ENCODE results near the gene MGP. TPM values are rescaled to one million over a fixed set of nuclear protein-coding genes. Genes with fewer than 3 reads are reported as not detected.

The MGP gene
- total and polyA plus RNA-seq, 7 experiments from 2014 or later = 0.48 to 4.1 (median 1.1) TPM; not detected in 3

DNA sequence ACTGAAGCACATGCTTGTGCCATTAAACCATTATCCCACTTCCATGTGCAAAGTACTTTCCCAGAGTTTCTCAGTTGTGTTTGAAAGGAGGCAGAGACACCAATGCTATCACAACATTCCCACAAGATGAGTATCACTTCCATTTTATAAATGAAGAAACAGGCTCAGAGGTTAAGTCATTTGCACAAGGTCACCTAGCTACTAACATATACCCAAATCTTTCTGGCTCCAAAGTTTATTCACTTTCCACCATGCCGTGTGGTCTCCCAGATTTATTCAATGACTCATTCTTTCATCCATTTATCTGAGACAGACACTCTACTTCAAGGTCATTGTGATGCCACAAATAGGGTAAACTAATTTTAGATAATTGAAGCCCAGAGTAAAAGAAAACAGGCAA is 51.7 kb downstream of the MGP start:
- peaks cover 13 to 33% (median 26%) of the 10 kb centered on the region in 5 donors for H3K27me3 Mint-ChIP-seq
- ATAC-seq (no peak), DNase-seq (no peak)
- ChIA-PET POLR2A (interaction anchor here (0.8 kb wide), 1 partner anchor 129 kb away, joined by 4 read pairs; no protein-coding TSS in a partner anchor), CTCF (interaction anchor here (0.7 kb wide), 1 partner anchor 123 kb away, joined by 3 read pairs; no protein-coding TSS in a partner anchor)
- peaks cover 0 to 6% (median 0%) of the 10 kb centered on the region in 11 donors for H3K9me3 Mint-ChIP-seq
- no peak overlapping the region for H3K4me3 Mint-ChIP-seq
- Histone ChIP-seq H3K36me3 (ENCODE audit: control insufficient read depth in 2 of 3, insufficient read depth in 3 of 3, low read length in 3 of 3) (no peaks in the 10 kb centered on the region), H3K27me3 (ENCODE audit: control insufficient read depth in 2 of 2, insufficient read depth in 2 of 2, low read length in 2 of 2) (no peaks in the 10 kb centered on the region), H3K27ac (ENCODE audit: low read depth, low read length) (no peak overlapping the region), H3K4me3 (ENCODE audit: low read length) (no peak overlapping the region), H3K9me3 (ENCODE audit: control insufficient read depth in 2 of 3, low read length in 3 of 3) (no peaks in the 10 kb centered on the region), H3K4me1 (ENCODE audit: control insufficient read depth in 2 of 2, insufficient read depth in 2 of 2, low read length in 2 of 2) (no peaks in the 10 kb centered on the region)
- peaks cover 0 to 9% (median 0%) of the 10 kb centered on the region in 5 donors for H3K36me3 Mint-ChIP-seq
- intact Hi-C loops (cut with micrococcal nuclease) = no loop called here
- no peaks in the 10 kb centered on the region for H3K4me1 Mint-ChIP-seq
- no peak overlapping the region for H3K27ac Mint-ChIP-seq

DNA sequence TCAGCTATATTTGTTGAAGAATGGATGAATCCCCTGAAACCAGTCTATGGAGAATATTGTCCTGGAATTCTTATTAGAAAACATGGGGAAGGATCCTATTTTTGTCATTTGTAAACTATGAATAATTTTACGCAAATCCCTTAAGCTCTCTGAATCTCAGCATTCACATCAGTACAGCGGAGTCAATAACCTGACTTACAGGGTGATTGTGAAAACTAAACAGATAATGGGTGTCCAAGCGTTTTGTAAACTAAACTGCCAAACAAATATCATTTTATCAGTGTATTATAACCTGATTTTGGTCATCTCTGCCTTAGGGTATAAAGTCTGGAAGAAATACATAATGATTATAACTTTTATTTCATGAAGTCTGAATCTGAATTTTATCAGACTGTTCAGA is 52.3 kb downstream of the MGP start:
- peaks cover 0 to 9% (median 0%) of the 10 kb centered on the region in 5 donors for H3K36me3 Mint-ChIP-seq
- Histone ChIP-seq H3K27ac (ENCODE audit: low read depth, low read length) (no peak overlapping the region), H3K27me3 (ENCODE audit: control insufficient read depth in 2 of 2, insufficient read depth in 2 of 2, low read length in 2 of 2) (no peaks in the 10 kb centered on the region), H3K36me3 (ENCODE audit: control insufficient read depth in 2 of 3, insufficient read depth in 3 of 3, low read length in 3 of 3) (no peaks in the 10 kb centered on the region), H3K4me1 (ENCODE audit: control insufficient read depth in 2 of 2, insufficient read depth in 2 of 2, low read length in 2 of 2) (no peaks in the 10 kb centered on the region), H3K4me3 (ENCODE audit: low read length) (no peak overlapping the region), H3K9me3 (ENCODE audit: control insufficient read depth in 2 of 3, low read length in 3 of 3) (no peaks in the 10 kb centered on the region)
- peaks cover 0 to 6% (median 0%) of the 10 kb centered on the region in 11 donors for H3K9me3 Mint-ChIP-seq
- ChIA-PET CTCF (interaction anchor here (1.3 kb wide), 1 partner anchor 12 kb away, joined by 4 read pairs; no protein-coding TSS in a partner anchor), POLR2A (interaction anchor here (0.8 kb wide), 1 partner anchor 129 kb away, joined by 4 read pairs; no protein-coding TSS in a partner anchor)
- no peak for ATAC-seq
- DNase-seq = no peak
- intact Hi-C loops (cut with micrococcal nuclease) = no loop called here
- H3K27me3 Mint-ChIP-seq = peaks cover 13 to 32% (median 26%) of the 10 kb centered on the region in 5 donors
- H3K4me1 Mint-ChIP-seq = no peaks in the 10 kb centered on the region
- H3K4me3 Mint-ChIP-seq = no peak overlapping the region
- H3K27ac Mint-ChIP-seq = no peak overlapping the region

Other genes with a start within 250 kb of the MGP start
- gene GUCY2C, start 189.3 kb downstream of the MGP start, total RNA-seq = not detected
- not detected for gene GUCY2C, start 189.3 kb downstream of the MGP start, polyA plus RNA-seq
- 100 to 1,000 TPM in 2 of 5 experiments, 10 to 100 TPM in 3; 77.9 to 129 (median 90.4) TPM for gene WBP11, start 82.4 kb downstream of the MGP start, total RNA-seq
- gene WBP11, start 82.4 kb downstream of the MGP start, polyA plus RNA-seq = 10 to 100 TPM; 58.5 to 61.2 TPM
- 1 to 10 TPM in 2 of 5 experiments, under 1 TPM in 2, not detected in 1; 0.22 to 1.7 (median 1.2) TPM for gene C12orf60, start 82.2 kb downstream of the MGP start, total RNA-seq
- gene C12orf60, start 82.2 kb downstream of the MGP start, polyA plus RNA-seq = 1 to 10 TPM in 1 of 2 donors, under 1 TPM in 1; 0.86 to 1.5 TPM
- gene SMCO3, start 71.7 kb downstream of the MGP start, total RNA-seq = not detected
- gene SMCO3, start 71.7 kb downstream of the MGP start, polyA plus RNA-seq = not detected
- gene ART4, start 42.3 kb downstream of the MGP start, total RNA-seq = not detected
- not detected for gene ART4, start 42.3 kb downstream of the MGP start, polyA plus RNA-seq
- 10 to 100 TPM; 12.6 to 20.3 (median 19.1) TPM for gene ERP27, start 52.7 kb upstream of the MGP start, total RNA-seq
- gene ERP27, start 52.7 kb upstream of the MGP start, polyA plus RNA-seq = 1 to 10 TPM; 5.6 to 5.8 TPM
- gene ARHGDIB, start 75.7 kb upstream of the MGP start, total RNA-seq = 1,000 to 10,000 TPM in 1 of 5 experiments, 100 to 1,000 TPM in 4; 776 to 1,263 (median 833) TPM
- 1,000 to 10,000 TPM; 3,273 to 3,336 TPM for gene ARHGDIB, start 75.7 kb upstream of the MGP start, polyA plus RNA-seq
- 1 to 10 TPM in 1 of 5 experiments, not detected in 4; 2.7 TPM for gene PDE6H, start 87.2 kb upstream of the MGP start, total RNA-seq
- gene PDE6H, start 87.2 kb upstream of the MGP start, polyA plus RNA-seq = not detected

All from naive thymus-derived CD4-positive, alpha-beta T cell (primary cell).